ENCODE data around the gene COL4A1.

The COL4A1 gene

DNA sequence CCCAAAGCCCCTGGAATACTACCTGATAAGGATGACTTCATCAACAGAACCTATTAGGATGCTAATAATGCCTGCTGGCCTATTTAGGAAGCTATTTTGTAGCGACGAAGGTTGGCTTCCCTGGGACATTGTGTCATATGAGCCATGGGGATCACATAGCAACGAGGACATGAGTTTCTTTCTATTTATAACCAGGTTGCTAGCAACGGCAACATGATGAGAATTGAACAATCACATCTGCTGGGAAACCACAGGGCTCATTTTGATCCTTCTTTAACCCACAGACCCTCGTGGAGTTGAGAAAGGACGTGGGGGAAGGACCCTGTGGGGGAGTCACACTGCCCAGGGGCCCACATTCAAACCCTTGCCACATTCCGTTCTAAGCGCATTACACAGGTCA lies 172.2 kb downstream of the COL4A1 start:
- DNase-seq (ENCODE audit: low spot score in 2 of 2) = no peak
- Mint-ChIP-seq H3K4me3 (no peak overlapping the region), H3K9me3 (no peaks in the 10 kb centered on the region), H3K36me3 (ENCODE audit: insufficient read depth) (no peaks in the 10 kb centered on the region), H3K27me3 (no peaks in the 10 kb centered on the region), H3K4me1 (peaks cover 6% of the 10 kb centered on the region), H3K27ac (ENCODE audit: low read depth) (no peak overlapping the region)
- no peak for ATAC-seq (replicated peaks; ENCODE audit: extremely low read depth, poor library complexity, severe bottlenecking)

DNA sequence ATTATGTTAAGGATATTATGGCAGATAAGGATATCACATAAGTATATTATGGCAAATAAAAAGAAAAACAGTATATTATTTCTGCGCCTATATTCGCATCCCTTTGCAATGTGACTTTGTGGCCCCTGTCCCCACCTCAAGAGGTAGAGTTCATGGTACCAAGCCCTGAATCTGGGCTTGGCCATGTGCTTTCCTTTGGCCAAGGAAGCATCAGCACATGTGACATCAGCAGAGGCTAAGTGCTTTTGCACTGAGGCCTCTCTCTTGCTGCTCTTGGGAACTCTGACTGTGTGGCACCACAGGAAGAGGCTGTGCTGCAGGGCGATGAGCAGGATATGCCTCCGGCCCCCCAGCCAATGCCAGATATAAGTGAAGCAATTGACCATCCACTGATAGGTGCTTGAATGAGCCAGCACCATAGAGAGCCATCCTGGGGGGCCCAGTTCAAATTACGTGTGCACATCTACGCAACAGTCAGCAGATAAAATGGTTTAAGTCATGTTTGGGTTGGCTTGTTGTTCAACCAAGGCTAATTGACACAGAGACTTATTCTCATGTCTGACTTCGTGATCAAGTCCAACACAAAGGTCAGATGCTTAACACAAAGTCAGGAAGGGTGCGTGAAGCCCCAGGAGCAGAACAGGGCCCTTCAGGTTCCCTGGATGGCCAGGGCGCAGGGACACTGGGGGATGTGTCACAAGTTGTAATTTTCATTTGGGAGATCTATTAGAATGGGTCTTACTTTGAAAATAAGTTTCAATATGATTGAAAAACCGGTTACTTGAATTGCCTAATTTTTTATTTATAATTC lies 173.3 kb downstream of the COL4A1 start:
- Mint-ChIP-seq H3K4me3 (no peak overlapping the region), H3K4me1 (peaks cover 6% of the 10 kb centered on the region), H3K9me3 (no peaks in the 10 kb centered on the region), H3K36me3 (ENCODE audit: insufficient read depth) (no peaks in the 10 kb centered on the region), H3K27ac (ENCODE audit: low read depth) (no peak overlapping the region), H3K27me3 (no peaks in the 10 kb centered on the region)
- ATAC-seq (replicated peaks; ENCODE audit: extremely low read depth, poor library complexity, severe bottlenecking) (no peak), DNase-seq (ENCODE audit: low spot score in 2 of 2) (no peak)

DNA sequence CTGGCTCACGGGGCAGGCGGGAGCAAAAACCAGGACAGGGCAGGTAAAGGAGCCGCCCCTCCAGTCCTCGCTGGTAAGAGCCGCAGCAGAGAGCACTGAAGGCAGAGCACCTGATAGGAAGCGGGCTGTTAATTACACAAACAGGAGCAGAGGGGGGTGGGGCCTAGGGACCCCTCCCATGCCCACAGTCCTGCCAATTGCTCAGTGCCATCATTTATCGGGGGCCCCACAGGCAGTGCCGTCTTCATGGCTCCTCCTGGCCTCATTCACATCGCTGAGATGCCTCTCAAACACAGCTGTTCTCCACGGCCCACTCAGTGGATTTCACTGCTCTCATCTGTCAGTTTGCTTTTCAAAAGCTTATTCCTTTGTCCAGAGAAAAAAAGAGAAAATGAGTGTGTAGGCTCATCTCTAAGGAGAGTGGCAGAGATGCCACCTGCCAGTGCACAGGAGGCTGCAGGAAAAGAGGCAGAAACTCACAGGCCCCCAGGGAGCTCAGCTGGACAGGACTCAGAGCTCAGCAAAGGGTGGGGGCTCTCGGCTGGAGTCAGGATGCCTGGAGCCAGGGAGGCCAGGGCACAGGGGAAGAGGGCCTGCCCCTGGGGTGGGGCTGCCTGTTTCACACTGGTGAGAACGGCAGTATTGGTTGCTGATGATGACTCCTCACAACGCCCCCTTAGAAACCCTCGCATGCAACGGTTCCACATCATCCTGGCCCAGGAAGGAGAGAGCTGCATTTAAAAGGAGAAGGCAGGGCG lies 174.6 kb downstream of the COL4A1 start:
- no peaks in the 10 kb centered on the region for H3K9me3 Mint-ChIP-seq
- H3K4me3 Mint-ChIP-seq = no peak overlapping the region
- H3K27me3 Mint-ChIP-seq = no peaks in the 10 kb centered on the region
- ATAC-seq (replicated peaks; ENCODE audit: extremely low read depth, poor library complexity, severe bottlenecking) (no peak), DNase-seq (ENCODE audit: low spot score in 2 of 2) (no peak)
- no peaks in the 10 kb centered on the region for H3K4me1 Mint-ChIP-seq
- no peak overlapping the region for H3K27ac Mint-ChIP-seq (ENCODE audit: low read depth)
- no peaks in the 10 kb centered on the region for H3K36me3 Mint-ChIP-seq (ENCODE audit: insufficient read depth)

DNA sequence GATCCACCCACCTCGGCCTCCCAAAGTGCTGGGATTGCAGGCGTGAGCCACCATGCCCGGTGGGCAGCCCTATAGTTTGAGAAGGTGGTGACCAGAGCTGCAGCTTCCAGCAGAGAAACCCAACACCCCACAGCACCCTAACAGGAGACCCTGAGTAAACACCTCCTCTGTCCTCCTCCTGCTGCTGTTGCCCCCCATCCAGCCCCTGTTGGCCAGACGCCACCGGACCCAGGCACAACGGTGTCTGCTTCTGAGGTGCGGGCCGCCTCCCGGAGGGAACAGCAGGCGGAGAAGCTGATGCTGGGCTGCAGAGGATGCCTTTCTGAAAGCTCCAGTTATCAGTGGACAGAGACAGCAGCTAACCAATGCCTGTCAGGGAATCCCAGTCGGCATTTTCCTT lies 175.5 kb downstream of the COL4A1 start:
- no peaks in the 10 kb centered on the region for H3K4me1 Mint-ChIP-seq
- no peak for ATAC-seq (replicated peaks; ENCODE audit: extremely low read depth, poor library complexity, severe bottlenecking)
- DNase-seq (ENCODE audit: low spot score in 2 of 2) = no peak
- no peak overlapping the region for H3K27ac Mint-ChIP-seq (ENCODE audit: low read depth)
- no peaks in the 10 kb centered on the region for H3K36me3 Mint-ChIP-seq (ENCODE audit: insufficient read depth)
- no peak overlapping the region for H3K4me3 Mint-ChIP-seq
- no peaks in the 10 kb centered on the region for H3K27me3 Mint-ChIP-seq
- H3K9me3 Mint-ChIP-seq = no peaks in the 10 kb centered on the region

DNA sequence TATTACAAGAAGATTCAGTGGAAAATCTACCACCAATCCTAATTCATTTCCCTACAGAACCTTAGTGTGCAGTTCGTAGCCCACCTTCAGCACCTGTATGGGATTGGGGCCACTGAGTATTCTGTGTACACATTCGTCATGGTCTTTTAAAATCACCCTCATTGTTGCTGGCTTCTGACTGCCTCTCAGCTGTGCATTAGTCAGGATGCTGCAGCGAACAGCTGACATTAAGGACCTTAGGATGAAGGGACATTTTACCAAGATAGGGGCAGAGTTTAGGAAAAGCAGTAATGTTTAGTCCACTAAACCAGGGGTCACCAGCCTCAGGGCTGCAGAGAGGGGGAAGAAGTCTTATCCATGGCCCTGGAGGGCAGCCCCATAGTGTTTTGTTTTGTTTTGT lies 176.5 kb downstream of the COL4A1 start:
- DNase-seq (ENCODE audit: low spot score in 2 of 2) (no peak), ATAC-seq (replicated peaks; ENCODE audit: extremely low read depth, poor library complexity, severe bottlenecking) (no peak)
- no peak overlapping the region for H3K4me3 Mint-ChIP-seq
- no peaks in the 10 kb centered on the region for H3K9me3 Mint-ChIP-seq
- no peaks in the 10 kb centered on the region for H3K4me1 Mint-ChIP-seq
- H3K27ac Mint-ChIP-seq (ENCODE audit: low read depth) = no peak overlapping the region
- H3K36me3 Mint-ChIP-seq (ENCODE audit: insufficient read depth) = no peaks in the 10 kb centered on the region
- no peaks in the 10 kb centered on the region for H3K27me3 Mint-ChIP-seq

DNA sequence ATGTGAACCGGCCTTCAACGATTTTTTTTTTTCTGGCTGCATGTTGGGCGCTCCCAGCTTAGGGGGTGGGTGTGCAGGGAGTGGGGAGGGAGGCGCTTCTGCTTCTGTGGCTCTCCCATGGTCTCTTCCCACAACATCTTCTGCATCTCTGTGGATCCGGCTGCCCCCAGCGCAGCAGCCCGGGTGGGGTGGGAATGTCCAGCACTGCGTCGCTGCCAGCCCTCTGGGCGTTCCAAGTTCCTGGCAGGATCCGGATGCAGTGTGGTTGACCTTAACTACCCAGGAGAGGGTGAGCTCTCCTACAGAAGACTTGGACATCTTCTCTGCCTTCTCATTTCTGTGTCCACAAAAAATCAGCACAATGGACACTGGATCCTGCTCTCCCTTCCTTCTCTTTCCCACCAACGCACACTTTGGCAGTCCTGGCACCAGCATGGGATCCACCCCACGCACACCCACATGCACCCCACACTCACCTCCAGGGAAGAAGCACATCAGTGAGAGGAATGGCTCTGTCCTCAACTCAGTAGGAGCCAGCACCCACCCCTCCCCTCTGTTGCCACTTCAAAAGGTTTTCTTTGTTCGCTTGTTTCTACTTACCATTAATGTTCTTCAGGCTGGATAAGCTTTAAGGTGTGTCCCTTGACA lies 177.3 kb downstream of the COL4A1 start:
- Mint-ChIP-seq H3K27me3 (peaks cover 4% of the 10 kb centered on the region), H3K36me3 (ENCODE audit: insufficient read depth) (no peaks in the 10 kb centered on the region), H3K4me3 (no peak overlapping the region), H3K4me1 (no peaks in the 10 kb centered on the region), H3K9me3 (no peaks in the 10 kb centered on the region), H3K27ac (ENCODE audit: low read depth) (no peak overlapping the region)
- no peak for DNase-seq (ENCODE audit: low spot score in 2 of 2)
- ATAC-seq (replicated peaks; ENCODE audit: extremely low read depth, poor library complexity, severe bottlenecking) = no peak

DNA sequence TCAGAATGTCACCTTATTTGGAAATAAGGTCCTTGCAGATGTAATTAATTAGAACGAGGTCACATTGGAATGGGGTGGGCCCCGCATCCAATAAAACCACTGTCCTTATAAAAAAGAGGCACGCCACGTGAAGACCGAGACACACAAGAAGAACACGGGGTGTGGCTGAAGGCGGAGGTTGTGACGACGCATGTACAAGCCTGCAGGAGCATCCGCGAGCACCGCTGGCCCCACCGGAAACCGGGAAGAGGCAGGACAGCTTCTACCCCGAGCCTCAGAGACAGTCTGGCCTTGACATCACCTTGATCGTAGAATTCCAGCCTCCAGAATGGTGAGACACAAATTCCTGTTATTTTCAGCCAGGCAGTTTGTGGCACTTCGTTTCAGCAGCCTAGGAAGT lies 177.9 kb downstream of the COL4A1 start:
- Mint-ChIP-seq H3K27ac (ENCODE audit: low read depth) (no peak overlapping the region), H3K9me3 (no peaks in the 10 kb centered on the region), H3K27me3 (peaks cover 8% of the 10 kb centered on the region), H3K4me3 (no peak overlapping the region), H3K36me3 (ENCODE audit: insufficient read depth) (no peaks in the 10 kb centered on the region), H3K4me1 (no peaks in the 10 kb centered on the region)
- no peak for DNase-seq (ENCODE audit: low spot score in 2 of 2)
- no peak for ATAC-seq (replicated peaks; ENCODE audit: extremely low read depth, poor library complexity, severe bottlenecking)

DNA sequence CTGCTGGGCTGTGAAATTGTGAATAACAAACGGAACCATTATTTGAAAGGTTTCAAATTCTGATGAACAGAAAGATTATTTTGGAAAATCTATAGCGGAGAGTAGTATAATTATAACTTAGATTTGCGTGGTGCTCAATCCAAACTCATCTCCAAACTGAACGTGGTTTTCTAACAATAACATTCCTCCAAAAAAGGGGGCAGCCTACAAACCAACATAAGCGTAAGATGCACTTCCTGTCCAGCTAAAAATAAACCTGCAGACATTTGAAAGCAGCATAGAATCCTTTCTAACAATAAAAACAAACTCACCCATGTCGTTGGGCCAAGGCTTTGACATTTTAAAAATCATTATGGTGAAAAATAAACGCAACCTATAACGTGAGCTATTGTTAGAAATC lies 178.4 kb downstream of the COL4A1 start:
- no peak overlapping the region for H3K27ac Mint-ChIP-seq (ENCODE audit: low read depth)
- no peaks in the 10 kb centered on the region for H3K9me3 Mint-ChIP-seq
- ATAC-seq (replicated peaks; ENCODE audit: extremely low read depth, poor library complexity, severe bottlenecking) (no peak), DNase-seq (ENCODE audit: low spot score in 2 of 2) (no peak)
- no peak overlapping the region for H3K4me3 Mint-ChIP-seq
- H3K36me3 Mint-ChIP-seq (ENCODE audit: insufficient read depth) = no peaks in the 10 kb centered on the region
- peaks cover 8% of the 10 kb centered on the region for H3K27me3 Mint-ChIP-seq
- H3K4me1 Mint-ChIP-seq = no peaks in the 10 kb centered on the region

DNA sequence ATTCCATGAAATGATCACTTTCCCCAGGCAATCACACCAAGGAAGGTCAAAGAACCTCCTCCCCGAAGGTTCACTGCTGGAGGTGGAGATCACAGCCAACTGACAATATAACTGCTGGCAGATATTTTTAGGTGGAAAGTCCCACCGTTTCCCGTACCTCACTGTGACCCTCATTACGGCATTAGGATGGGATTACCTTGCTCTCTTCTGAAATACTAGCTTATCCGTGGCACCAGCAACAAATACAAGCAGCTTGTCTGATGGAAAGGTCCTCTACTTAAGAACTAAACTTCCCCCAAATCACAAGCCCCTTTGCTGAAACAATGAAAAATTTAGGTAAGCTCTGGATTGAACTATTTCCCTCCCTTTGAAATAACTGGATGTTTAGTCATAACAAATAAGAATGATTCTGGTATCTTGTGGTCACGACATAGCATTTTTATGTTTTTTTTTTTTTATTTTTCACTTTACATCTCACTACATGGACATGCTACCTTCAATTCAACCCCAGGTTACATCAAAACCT lies 178.9 kb downstream of the COL4A1 start:
- ATAC-seq (replicated peaks; ENCODE audit: extremely low read depth, poor library complexity, severe bottlenecking) (no peak), DNase-seq (ENCODE audit: low spot score in 2 of 2) (no peak)
- Mint-ChIP-seq H3K27me3 (peaks cover 8% of the 10 kb centered on the region), H3K27ac (ENCODE audit: low read depth) (no peak overlapping the region), H3K4me1 (no peaks in the 10 kb centered on the region), H3K9me3 (no peaks in the 10 kb centered on the region), H3K4me3 (no peak overlapping the region), H3K36me3 (ENCODE audit: insufficient read depth) (no peaks in the 10 kb centered on the region)

DNA sequence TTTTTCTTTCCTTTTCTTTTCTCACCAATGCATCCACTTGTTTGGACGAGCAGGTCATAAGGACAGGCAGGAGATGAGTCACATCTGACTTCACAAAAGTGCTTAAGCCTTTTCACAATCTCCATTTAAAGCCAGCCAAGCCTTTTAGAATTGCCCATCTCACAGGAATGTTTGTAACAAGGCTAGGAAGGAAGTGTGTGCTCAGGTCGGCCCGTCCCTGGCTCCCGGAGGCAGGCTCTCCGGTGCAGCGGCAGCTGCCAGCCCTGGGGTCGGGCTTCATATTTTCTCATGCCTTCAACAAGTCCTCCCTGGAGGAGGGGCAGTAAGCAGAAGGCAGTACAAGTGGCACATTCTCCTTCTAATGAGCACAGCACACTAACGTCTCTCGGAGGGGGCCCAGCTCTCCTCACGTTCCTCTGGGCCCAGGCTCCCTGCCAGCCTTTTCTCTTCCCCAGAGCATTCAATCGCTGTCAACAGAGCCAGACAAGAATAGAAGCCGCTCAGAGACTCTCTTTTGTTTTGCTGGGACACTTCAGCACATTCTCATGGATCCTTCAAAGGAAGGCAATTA lies 180.5 kb downstream of the COL4A1 start:
- Mint-ChIP-seq H3K36me3 (ENCODE audit: insufficient read depth) (no peaks in the 10 kb centered on the region), H3K27ac (ENCODE audit: low read depth) (no peak overlapping the region), H3K4me3 (no peak overlapping the region), H3K4me1 (no peaks in the 10 kb centered on the region), H3K27me3 (peaks cover 8% of the 10 kb centered on the region), H3K9me3 (no peaks in the 10 kb centered on the region)
- ATAC-seq (replicated peaks; ENCODE audit: extremely low read depth, poor library complexity, severe bottlenecking) = no peak
- DNase-seq (ENCODE audit: low spot score in 2 of 2) = no peak

DNA sequence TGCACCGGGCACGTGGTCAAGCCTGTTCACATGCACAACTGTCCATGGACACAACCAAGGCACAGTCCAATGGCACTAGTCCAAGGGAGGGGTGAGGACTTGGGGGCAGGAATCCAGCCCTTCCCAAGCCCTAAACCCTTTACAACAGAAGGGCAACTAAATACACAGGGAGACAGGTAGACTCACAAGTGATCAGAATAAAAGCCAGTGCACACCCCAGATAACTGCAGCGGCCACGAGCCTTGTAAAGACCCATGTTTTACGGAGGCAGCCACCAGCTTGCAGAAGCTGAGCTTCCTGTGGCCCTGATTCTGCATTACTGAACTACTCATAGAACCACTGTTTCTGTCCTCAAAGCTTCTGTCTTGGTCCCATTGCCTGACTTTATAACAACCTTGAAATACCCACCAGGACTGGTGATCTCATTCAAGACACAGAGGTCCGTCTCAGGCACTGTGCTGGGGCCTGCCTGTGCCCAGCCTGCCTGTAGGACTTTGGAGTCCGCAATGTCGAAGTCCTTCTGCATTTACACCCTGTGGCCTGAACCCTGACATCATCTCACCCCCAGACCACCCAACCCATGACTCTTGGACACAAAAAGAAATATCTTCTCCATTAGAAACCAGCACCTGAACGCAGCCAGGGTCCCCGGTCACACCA lies 181.2 kb downstream of the COL4A1 start:
- DNase-seq (ENCODE audit: low spot score in 2 of 2) = no peak
- H3K4me3 Mint-ChIP-seq = no peak overlapping the region
- H3K4me1 Mint-ChIP-seq = no peaks in the 10 kb centered on the region
- H3K27me3 Mint-ChIP-seq = peaks cover 8% of the 10 kb centered on the region
- no peaks in the 10 kb centered on the region for H3K36me3 Mint-ChIP-seq (ENCODE audit: insufficient read depth)
- H3K27ac Mint-ChIP-seq (ENCODE audit: low read depth) = no peak overlapping the region
- no peak for ATAC-seq (replicated peaks; ENCODE audit: extremely low read depth, poor library complexity, severe bottlenecking)
- H3K9me3 Mint-ChIP-seq = no peaks in the 10 kb centered on the region

DNA sequence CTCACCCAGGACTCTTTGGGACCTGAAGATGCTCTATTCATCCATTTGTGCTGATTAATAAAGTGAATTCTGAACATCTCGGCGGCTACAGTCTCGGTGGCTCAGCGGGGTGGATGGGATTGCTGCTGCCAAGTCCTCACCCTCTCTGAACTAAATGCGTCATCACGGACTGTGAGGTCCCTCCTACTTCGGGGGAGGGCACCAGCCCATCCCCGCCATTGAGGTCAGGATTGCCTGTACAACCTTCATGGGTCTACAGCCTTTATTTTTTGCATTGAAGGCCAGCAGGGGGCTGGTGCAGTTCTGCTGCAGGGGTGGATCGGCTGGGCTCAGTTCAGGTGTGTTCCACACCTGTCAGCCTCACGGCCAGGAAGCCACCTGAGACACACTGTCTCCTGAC lies 181.8 kb downstream of the COL4A1 start:
- H3K36me3 Mint-ChIP-seq (ENCODE audit: insufficient read depth) = no peaks in the 10 kb centered on the region
- peaks cover 8% of the 10 kb centered on the region for H3K27me3 Mint-ChIP-seq
- ATAC-seq (replicated peaks; ENCODE audit: extremely low read depth, poor library complexity, severe bottlenecking) (no peak), DNase-seq (ENCODE audit: low spot score in 2 of 2) (no peak)
- no peak overlapping the region for H3K27ac Mint-ChIP-seq (ENCODE audit: low read depth)
- H3K9me3 Mint-ChIP-seq = no peaks in the 10 kb centered on the region
- H3K4me3 Mint-ChIP-seq = no peak overlapping the region
- no peaks in the 10 kb centered on the region for H3K4me1 Mint-ChIP-seq
